ENCODE results near the gene USP54. TPM values are rescaled to one million over a fixed set of nuclear protein-coding genes. Genes with fewer than 3 reads are reported as not detected.

Gene USP54
- total RNA-seq (46.9 TPM), polyA plus RNA-seq (ENCODE audit: insufficient read depth, low read depth, low replicate concordance) (5.8 TPM)
- long read RNA-seq, donor 1, partial matches to known transcripts = 0 of 1 reads
- long read RNA-seq, donor 1, other reads (novel, unspliced or antisense) = 0 of 1 reads
- long read RNA-seq, donor 2 = 0 reads
- long read RNA-seq, donor 3, partial matches to known transcripts = 10 of 10 reads
- long read RNA-seq, donor 3, other reads (novel, unspliced or antisense) = 0 of 10 reads
- long read RNA-seq, donor 4 = 0 reads
- long read RNA-seq, donor 5 = 0 reads
- long read RNA-seq, donor 6 = 0 reads
- long read RNA-seq, donor 7, partial matches to known transcripts = 5 of 12 reads
- long read RNA-seq, donor 7, other reads (novel, unspliced or antisense) = 7 of 12 reads
- long read RNA-seq, donor 8, partial matches to known transcripts = 0 of 1 reads
- long read RNA-seq, donor 8, other reads (novel, unspliced or antisense) = 0 of 1 reads
- long read RNA-seq, donor 9 = 0 reads
- long read RNA-seq, donor 10 = 0 reads

GRCh38 chr10:73590881-73591799, at the start of gene USP54:
Gene USP54, minus strand, starts transcription at chr10:73591342. Its CDS starts 15,684 bp downstream, at chr10:73575658.
- no peaks in the 10 kb centered on the region for H3K27me3 ChIP-seq (ENCODE audit: control insufficient read depth, insufficient read depth, low read length)
- H3K9me3 ChIP-seq (ENCODE audit: control insufficient read depth in 2 of 3, insufficient read depth in 1 of 3, low read length in 3 of 3) = no peaks in the 10 kb centered on the region
- no peak for TF ChIP-seq CTCF (IDR thresholded peaks at IDR 0.05; ENCODE audit: borderline replicate concordance, extremely low read depth, insufficient read depth)
- H3K4me1 ChIP-seq (ENCODE audit: control insufficient read depth in 2 of 3, insufficient read depth in 2 of 3, low read depth in 1 of 3, low read length in 3 of 3) = peaks cover 4 to 16% (median 13%) of the 10 kb centered on the region in 3 donors
- DNase-seq (peak in 3 of 5 donors; percentile 17 to 75 (median 58)), FAIRE-seq (no peak)
- no peaks in the 10 kb centered on the region for H3K36me3 ChIP-seq (ENCODE audit: control insufficient read depth in 2 of 3, insufficient read depth in 3 of 3, low read length in 3 of 3)
- intact Hi-C loops (cut with DNase I) = no loop called here
- peak within 1 kb of the TSS in 1 of 3 donors; percentile 53 for H3K4me3 ChIP-seq (ENCODE audit: low read length in 3 of 3)
- H3K27ac ChIP-seq (ENCODE audit: low read depth in 2 of 2, low read length in 2 of 2) = peak within 1 kb of the TSS; percentile 52 to 74
- peak within 1 kb of the TSS in 2 of 3 donors; percentile 16 to 68 for H3K9ac ChIP-seq (ENCODE audit: low read length in 3 of 3)

GRCh38 chr10:73639286-73639685, 48.1 kb upstream of the USP54 start:
- DNase-seq (no peak), FAIRE-seq (no peak)
- H3K36me3 ChIP-seq (ENCODE audit: control insufficient read depth in 2 of 3, insufficient read depth in 3 of 3, low read length in 3 of 3) = no peaks in the 10 kb centered on the region
- H3K9me3 ChIP-seq (ENCODE audit: control insufficient read depth in 2 of 3, insufficient read depth in 1 of 3, low read length in 3 of 3) = no peaks in the 10 kb centered on the region
- H3K9ac ChIP-seq (ENCODE audit: low read length in 3 of 3) = no peak overlapping the region
- peaks cover 0 to 2% (median 0%) of the 10 kb centered on the region in 3 donors for H3K4me1 ChIP-seq (ENCODE audit: control insufficient read depth in 2 of 3, insufficient read depth in 2 of 3, low read depth in 1 of 3, low read length in 3 of 3)
- no peaks in the 10 kb centered on the region for H3K27me3 ChIP-seq (ENCODE audit: control insufficient read depth, insufficient read depth, low read length)
- no peak overlapping the region for H3K27ac ChIP-seq (ENCODE audit: low read depth in 2 of 2, low read length in 2 of 2)
- no peak overlapping the region for H3K4me3 ChIP-seq (ENCODE audit: low read length in 3 of 3)
- intact Hi-C loops (cut with DNase I) = no loop called here
- no peak for TF ChIP-seq CTCF (IDR thresholded peaks at IDR 0.05; ENCODE audit: borderline replicate concordance, extremely low read depth, insufficient read depth)

GRCh38 chr10:73635781-73636180, 44.6 kb upstream of the USP54 start:
- DNase-seq = no peak
- FAIRE-seq = no peak
- Histone ChIP-seq H3K27ac (ENCODE audit: low read depth in 2 of 2, low read length in 2 of 2) (no peak overlapping the region), H3K27me3 (ENCODE audit: control insufficient read depth, insufficient read depth, low read length) (no peaks in the 10 kb centered on the region), H3K9ac (ENCODE audit: low read length in 3 of 3) (no peak overlapping the region), H3K9me3 (ENCODE audit: control insufficient read depth in 2 of 3, insufficient read depth in 1 of 3, low read length in 3 of 3) (no peaks in the 10 kb centered on the region), H3K4me3 (ENCODE audit: low read length in 3 of 3) (no peak overlapping the region), H3K4me1 (ENCODE audit: control insufficient read depth in 2 of 3, insufficient read depth in 2 of 3, low read depth in 1 of 3, low read length in 3 of 3) (no peaks in the 10 kb centered on the region), H3K36me3 (ENCODE audit: control insufficient read depth in 2 of 3, insufficient read depth in 3 of 3, low read length in 3 of 3) (no peaks in the 10 kb centered on the region)
- no peak for TF ChIP-seq CTCF (IDR thresholded peaks at IDR 0.05; ENCODE audit: borderline replicate concordance, extremely low read depth, insufficient read depth)
- intact Hi-C loops (cut with DNase I) = no loop called here

Data from kidney (tissue), 22 donors.